HEK293T (cell line): ENCODE results near the gene NODAL.

ENCODE experiments used
- BHLHE40 ChIP-seq: fragments of 450-650 bp; IDR thresholded peaks from 2 replicates; pipeline ENCODE4 v1.6.1; 2016; ENCODE audit warnings: mild to moderate bottlenecking, moderate library complexity, borderline replicate concordance
- FOXA1 ChIP-seq: fragments of 450-650 bp; IDR thresholded peaks from 2 replicates; pipeline ENCODE4 v1.6.1; 2016; ENCODE audit warnings: mild to moderate bottlenecking
- FOXM1 ChIP-seq: fragments of 450-650 bp; IDR thresholded peaks from 2 replicates; pipeline ENCODE4 v1.6.1; 2017; ENCODE audit warnings: mild to moderate bottlenecking, borderline replicate concordance
- NFRKB ChIP-seq: fragments of 450-650 bp; IDR thresholded peaks from 2 replicates; pipeline ENCODE4 v1.6.1; 2016; ENCODE audit warnings: mild to moderate bottlenecking, moderate library complexity

GRCh38 chr10:70440296-70441160 is 953 bp downstream of the NODAL start:
- TF ChIP-seq BHLHE40, result no peak
- no peak for TF ChIP-seq FOXA1
- no peak for TF ChIP-seq NFRKB
- TF ChIP-seq FOXM1, result no peak
